Endodermal cell (in vitro differentiated cells): ENCODE results near the gene SLC7A7. TPM values are rescaled to one million over a fixed set of nuclear protein-coding genes. Genes with fewer than 3 reads are reported as not detected.
A peak's percentile ranks its signal among the peaks of the same experiment; 100 is the strongest.

ENCODE experiments used
- DNase-seq: peaks from one replicate; pipeline ENCODE4 v3.0.0-alpha.2; 2017
- H3K27ac ChIP-seq: 2 replicates; pipeline ENCODE4 v1.5.1; 2013; ENCODE audit warnings: mild to moderate bottlenecking, low read depth, low read length, moderate library complexity
- H3K27me3 ChIP-seq: 2 replicates; pipeline ENCODE4 v1.6.1; 2013; ENCODE audit warnings: mild to moderate bottlenecking, low read length, moderate library complexity; ENCODE audit not compliant: insufficient read depth, control insufficient read depth, poor library complexity, severe bottlenecking
- H3K36me3 ChIP-seq: 2 replicates; pipeline ENCODE4 v1.7.0; 2013; ENCODE audit warnings: mild to moderate bottlenecking, low read length, moderate library complexity; ENCODE audit not compliant: control insufficient read depth, insufficient read depth
- H3K4me1 ChIP-seq: one replicate; pipeline ENCODE4 v1.7.0; 2013; ENCODE audit warnings: low read length; ENCODE audit not compliant: control insufficient read depth, insufficient read depth
- H3K4me3 ChIP-seq: 2 replicates; pipeline ENCODE4 v1.5.1; 2013; ENCODE audit warnings: mild to moderate bottlenecking, low read length, moderate library complexity
- H3K9ac ChIP-seq: 2 replicates; pipeline ENCODE4 v1.6.1; 2013; ENCODE audit warnings: mild to moderate bottlenecking, low read length, moderate library complexity; ENCODE audit not compliant: poor library complexity, severe bottlenecking; ENCODE audit errors: extremely low read depth
- H3K9me3 ChIP-seq: 2 replicates; pipeline ENCODE4 v1.6.1; 2013; ENCODE audit warnings: mild to moderate bottlenecking, low read length, moderate library complexity; ENCODE audit not compliant: control insufficient read depth
- H3K27ac Mint-ChIP-seq: 2 replicates; pipeline ENCODE4 v1.8.0; 2020; ENCODE audit warnings: mixed read lengths
- H3K27me3 Mint-ChIP-seq: 2 replicates; pipeline ENCODE4 v1.8.0; 2021; ENCODE audit warnings: mild to moderate bottlenecking, mixed read lengths; ENCODE audit not compliant: insufficient read depth
- H3K36me3 Mint-ChIP-seq: 2 replicates; pipeline ENCODE4 v1.8.0; 2020; ENCODE audit warnings: low read depth, mixed read lengths
- H3K4me1 Mint-ChIP-seq: 2 replicates; pipeline ENCODE4 v1.8.0; 2020; ENCODE audit warnings: mixed read lengths
- H3K4me3 Mint-ChIP-seq: 2 replicates; pipeline ENCODE4 v1.8.0; 2020; ENCODE audit warnings: mild to moderate bottlenecking, moderate library complexity, mixed read lengths
- H3K9me3 Mint-ChIP-seq: 2 replicates; pipeline ENCODE4 v1.8.0; 2020; ENCODE audit warnings: mild to moderate bottlenecking, mixed read lengths
- WGBS, 2 experiments: methylation state at CpG; one replicate each; pipeline versions ENCODE4 v1.1.5 to v1.1.7; 2013; ENCODE audit warnings: missing lambda C conversion rate in 2 of 2, mixed read lengths in 1 of 2; ENCODE audit not compliant: insufficient coverage in 1 of 2, insufficient read length in 1 of 2; 5-methylcytosine and 5-hydroxymethylcytosine counted together
- total RNA-seq, 2 donors: library from RNA; stranded (reverse); fragmentation: NEBNext Ultra II Directional in 1 of 2; extraction: Animal tissue kit (Norgen Biotek cat#: 25700) in 1 of 2; gene quantifications; 2 replicates in 1 of 2; 3 replicates in 1 of 2; pipeline ENCODE4 v1.2.1, GENCODE V29; 2021
- TF ChIP-seq, protein P1 (sequence below): fragments of 200-600 bp; sonication (generic); conservative IDR thresholded peaks from 2 replicates; pipeline ENCODE4 v1.5.0; 2021; ENCODE audit warnings: antibody characterized with exemption, mild to moderate bottlenecking

Gene SLC7A7
- total RNA-seq, 2 donors from 2014 or later, result 16.7 to 17.0 TPM

DNA sequence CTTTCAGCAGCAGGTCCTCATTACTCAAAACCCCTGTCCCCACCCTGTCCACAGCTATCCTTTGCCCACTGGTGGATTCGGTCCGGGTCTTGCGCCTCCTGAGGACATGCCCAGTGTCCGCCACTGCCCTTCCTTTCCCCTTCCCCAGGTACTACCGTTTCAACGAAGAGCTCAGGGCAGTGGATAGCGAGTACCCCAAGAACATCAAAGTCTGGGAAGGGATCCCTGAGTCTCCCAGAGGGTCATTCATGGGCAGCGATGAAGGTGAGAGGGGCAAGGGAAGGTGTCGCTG lies 29.8 kb upstream of the SLC7A7 start:
- no peaks in the 10 kb centered on the region for H3K9me3 ChIP-seq
- no peak for DNase-seq
- no peaks in the 10 kb centered on the region for H3K9me3 Mint-ChIP-seq
- no peaks in the 10 kb centered on the region for H3K27me3 ChIP-seq
- H3K27me3 Mint-ChIP-seq, result no peaks in the 10 kb centered on the region
- no peak overlapping the region for H3K4me3 Mint-ChIP-seq
- H3K27ac ChIP-seq, result no peak overlapping the region
- no peak overlapping the region for H3K27ac Mint-ChIP-seq
- TF ChIP-seq, protein P1, sequence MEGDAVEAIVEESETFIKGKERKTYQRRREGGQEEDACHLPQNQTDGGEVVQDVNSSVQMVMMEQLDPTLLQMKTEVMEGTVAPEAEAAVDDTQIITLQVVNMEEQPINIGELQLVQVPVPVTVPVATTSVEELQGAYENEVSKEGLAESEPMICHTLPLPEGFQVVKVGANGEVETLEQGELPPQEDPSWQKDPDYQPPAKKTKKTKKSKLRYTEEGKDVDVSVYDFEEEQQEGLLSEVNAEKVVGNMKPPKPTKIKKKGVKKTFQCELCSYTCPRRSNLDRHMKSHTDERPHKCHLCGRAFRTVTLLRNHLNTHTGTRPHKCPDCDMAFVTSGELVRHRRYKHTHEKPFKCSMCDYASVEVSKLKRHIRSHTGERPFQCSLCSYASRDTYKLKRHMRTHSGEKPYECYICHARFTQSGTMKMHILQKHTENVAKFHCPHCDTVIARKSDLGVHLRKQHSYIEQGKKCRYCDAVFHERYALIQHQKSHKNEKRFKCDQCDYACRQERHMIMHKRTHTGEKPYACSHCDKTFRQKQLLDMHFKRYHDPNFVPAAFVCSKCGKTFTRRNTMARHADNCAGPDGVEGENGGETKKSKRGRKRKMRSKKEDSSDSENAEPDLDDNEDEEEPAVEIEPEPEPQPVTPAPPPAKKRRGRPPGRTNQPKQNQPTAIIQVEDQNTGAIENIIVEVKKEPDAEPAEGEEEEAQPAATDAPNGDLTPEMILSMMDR, result no peak
- H3K4me1 ChIP-seq, result no peaks in the 10 kb centered on the region
- H3K4me3 ChIP-seq, result no peak overlapping the region
- peaks cover 61% of the 10 kb centered on the region for H3K36me3 Mint-ChIP-seq
- 96 to 98% methylated on average over 7 to 9 of the region's 9 CpGs for WGBS, 2 experiments
- peaks cover 12% of the 10 kb centered on the region for H3K4me1 Mint-ChIP-seq
- no peak overlapping the region for H3K9ac ChIP-seq
- H3K36me3 ChIP-seq, result peaks cover 56% of the 10 kb centered on the region

DNA sequence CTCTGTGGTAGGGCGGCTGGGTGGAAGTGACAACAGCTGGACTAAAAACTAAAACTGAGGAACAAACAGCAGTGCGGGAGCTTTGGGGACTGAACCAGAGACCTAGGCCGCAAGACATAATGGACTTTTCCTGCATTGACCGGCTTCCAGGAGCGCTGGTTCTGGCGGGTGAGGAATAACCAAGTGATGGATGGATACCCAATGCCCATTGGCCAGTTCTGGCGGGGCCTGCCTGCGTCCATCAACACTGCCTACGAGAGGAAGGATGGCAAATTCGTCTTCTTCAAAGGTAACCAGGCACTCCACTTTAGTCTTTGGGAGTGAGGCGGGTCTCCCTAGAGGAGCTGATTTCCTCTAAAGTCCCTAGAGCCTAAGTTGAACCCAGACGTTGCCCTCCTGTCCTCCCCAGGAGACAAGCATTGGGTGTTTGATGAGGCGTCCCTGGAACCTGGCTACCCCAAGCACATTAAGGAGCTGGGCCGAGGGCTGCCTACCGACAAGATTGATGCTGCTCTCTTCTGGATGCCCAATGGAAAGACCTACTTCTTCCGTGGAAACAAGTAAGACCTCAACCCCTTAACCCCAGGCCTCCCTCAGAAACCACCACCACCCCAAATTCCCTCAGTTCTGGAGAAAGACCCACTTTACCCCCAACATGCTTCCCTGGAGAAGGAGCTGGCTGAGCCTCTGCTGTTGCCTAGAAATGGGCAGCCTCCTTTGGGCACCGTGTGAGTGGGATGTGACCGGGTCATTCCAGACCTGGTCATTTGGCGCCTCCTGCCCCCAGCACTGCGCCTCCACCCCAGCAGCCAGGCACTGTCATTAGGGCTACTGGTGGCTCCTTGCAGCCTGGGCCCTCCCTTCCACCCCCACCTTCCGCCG lies 29.2 kb upstream of the SLC7A7 start:
- Mint-ChIP-seq H3K4me3 (no peak overlapping the region), H3K27ac (peak overlapping the region; percentile 52), H3K4me1 (peaks cover 12% of the 10 kb centered on the region), H3K36me3 (peaks cover 63% of the 10 kb centered on the region), H3K9me3 (no peaks in the 10 kb centered on the region), H3K27me3 (no peaks in the 10 kb centered on the region)
- no peaks in the 10 kb centered on the region for H3K9me3 ChIP-seq
- peaks cover 60% of the 10 kb centered on the region for H3K36me3 ChIP-seq
- H3K27ac ChIP-seq, result no peak overlapping the region
- 94 to 95% methylated on average over 17 to 22 of the region's 22 CpGs for WGBS, 2 experiments
- no peak overlapping the region for H3K9ac ChIP-seq
- DNase-seq, result no peak
- H3K4me3 ChIP-seq, result no peak overlapping the region
- no peaks in the 10 kb centered on the region for H3K27me3 ChIP-seq
- H3K4me1 ChIP-seq, result no peaks in the 10 kb centered on the region
- TF ChIP-seq, protein P1, result no peak

DNA sequence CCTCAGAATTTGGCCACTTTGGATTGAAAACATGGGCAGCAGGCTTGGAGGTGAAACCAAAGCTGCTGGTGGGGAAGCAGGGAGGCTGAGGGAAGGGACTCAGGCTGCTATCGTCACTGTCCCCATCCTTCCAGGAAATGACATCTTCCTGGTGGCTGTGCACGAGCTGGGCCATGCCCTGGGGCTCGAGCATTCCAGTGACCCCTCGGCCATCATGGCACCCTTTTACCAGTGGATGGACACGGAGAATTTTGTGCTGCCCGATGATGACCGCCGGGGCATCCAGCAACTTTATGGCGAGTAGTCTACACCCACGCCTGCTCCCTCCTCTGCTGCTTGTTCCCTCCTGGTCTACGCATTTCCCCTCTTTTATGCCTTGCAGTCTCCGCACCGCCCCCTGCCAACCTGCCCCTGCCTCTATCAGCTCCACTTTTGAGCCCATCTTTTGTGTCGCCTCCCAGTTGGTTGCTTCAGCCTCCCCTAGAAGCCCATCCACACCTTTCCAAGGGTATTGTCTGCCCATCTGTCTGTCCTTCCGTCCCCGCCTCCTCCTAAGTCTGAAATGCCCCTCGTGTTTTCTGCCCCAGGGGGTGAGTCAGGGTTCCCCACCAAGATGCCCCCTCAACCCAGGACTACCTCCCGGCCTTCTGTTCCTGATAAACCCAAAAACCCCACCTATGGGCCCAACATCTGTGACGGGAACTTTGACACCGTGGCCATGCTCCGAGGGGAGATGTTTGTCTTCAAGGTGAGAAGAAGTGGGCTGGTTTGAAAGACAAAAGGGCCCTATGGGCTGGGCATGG lies 28.1 kb upstream of the SLC7A7 start:
- Histone ChIP-seq H3K9me3 (no peaks in the 10 kb centered on the region), H3K36me3 (peaks cover 67% of the 10 kb centered on the region), H3K4me1 (peaks cover 7% of the 10 kb centered on the region), H3K9ac (no peak overlapping the region), H3K4me3 (no peak overlapping the region), H3K27ac (no peak overlapping the region), H3K27me3 (no peaks in the 10 kb centered on the region)
- Mint-ChIP-seq H3K9me3 (no peaks in the 10 kb centered on the region), H3K36me3 (peaks cover 67% of the 10 kb centered on the region), H3K4me3 (no peak overlapping the region), H3K27ac (no peak overlapping the region), H3K27me3 (no peaks in the 10 kb centered on the region), H3K4me1 (peaks cover 12% of the 10 kb centered on the region)
- 91% methylated on average over 11 to 21 of the region's 21 CpGs for WGBS, 2 experiments
- no peak for DNase-seq
- TF ChIP-seq, protein P1, result no peak
